ENCODE measurements around the gene TSSC4.

DNA sequence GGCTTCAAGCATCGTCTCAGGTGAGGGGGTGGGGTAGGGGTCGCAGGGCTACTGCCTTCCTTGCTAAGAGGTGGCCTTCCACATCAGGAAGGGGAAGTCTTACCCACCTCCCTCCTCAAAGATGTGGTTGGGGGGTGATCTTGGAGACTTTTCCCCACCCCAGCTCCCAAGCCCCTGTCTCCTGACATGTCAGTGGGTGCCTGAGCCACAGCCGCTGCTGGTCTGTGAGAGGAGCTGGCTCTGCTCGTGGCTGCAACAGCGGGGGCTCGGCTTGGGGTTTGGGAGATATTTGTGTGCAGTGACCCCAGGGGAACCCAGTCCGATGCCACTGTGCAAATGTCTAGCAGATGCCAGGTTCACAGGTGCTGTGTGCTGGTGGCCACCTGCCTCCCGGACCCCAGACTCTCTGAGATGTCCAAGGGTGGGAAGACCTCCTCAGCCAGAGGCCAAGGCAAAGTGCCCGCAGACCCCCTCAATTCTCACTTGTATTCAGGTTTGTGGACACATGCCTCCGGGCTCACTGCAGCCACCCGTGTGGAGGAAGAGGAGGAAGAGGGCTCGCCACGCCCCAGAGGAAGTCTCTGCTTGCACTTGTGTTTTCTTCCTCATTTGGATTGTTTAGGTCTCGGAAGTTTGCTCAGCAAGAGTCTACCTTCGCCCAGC lies 46.2 kb downstream of the TSSC4 start:
- TF ChIP-seq POLR2A (IDR thresholded peaks at IDR 0.05) (no peak), CTCF (IDR thresholded peaks at IDR 0.05) (no peak)

Measured in uterus (tissue), 2 donors.